ENCODE results near the gene AHCYL2. TPM values are rescaled to one million over a fixed set of nuclear protein-coding genes. Genes with fewer than 3 reads are reported as not detected.

AHCYL2 gene
- total RNA-seq, 1 experiment from 2014 or later = 25.6 TPM

DNA sequence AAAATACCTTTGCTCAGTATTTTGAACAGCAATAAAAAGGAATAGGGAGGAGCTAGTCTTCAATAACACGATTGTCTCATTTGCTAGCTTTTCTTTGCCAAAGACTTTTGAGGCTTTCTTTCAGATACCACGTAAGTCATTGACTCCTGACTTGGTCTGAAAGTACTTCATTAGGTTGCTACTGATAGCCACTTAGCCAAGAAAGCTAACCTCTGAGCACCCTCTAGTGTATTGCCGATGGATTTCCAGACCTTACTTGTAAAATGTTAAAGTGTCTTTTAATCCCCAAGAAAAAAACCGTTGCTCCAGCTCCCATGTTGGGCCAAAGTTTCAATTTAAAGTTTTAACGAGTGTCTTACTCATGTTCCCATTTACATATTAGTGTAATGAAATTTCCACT, 146.0 kb downstream of the AHCYL2 start:
- peak; percentile 10; the same call in 1 of the 2 replicates for ATAC-seq
- Mint-ChIP-seq H3K36me3 (no peaks in the 10 kb centered on the region), H3K27ac (0 out of 2 replicates have a peak overlapping the region, but pooled peaks have one; percentile 22), H3K4me1 (peaks cover 60% of the 10 kb centered on the region), H3K4me3 (no peak overlapping the region), H3K27me3 (ENCODE audit: low read depth) (no peaks in the 10 kb centered on the region), H3K9me3 (no peaks in the 10 kb centered on the region)
- no peak for TF ChIP-seq ZNF232 (CRISPR knock-in tag; IDR thresholded peaks at IDR 0.05)
- DNase-seq (ENCODE audit: low spot score) = no peak
- CTCF ChIA-PET = interaction anchor here (0.8 to 2.2 kb wide), 12 partner anchors 9 to 280 kb away, joined by 3 to 14 read pairs (median 6); partner anchors contain the start of gene STRIP2
- POLR2A ChIA-PET = no interaction called here

DNA sequence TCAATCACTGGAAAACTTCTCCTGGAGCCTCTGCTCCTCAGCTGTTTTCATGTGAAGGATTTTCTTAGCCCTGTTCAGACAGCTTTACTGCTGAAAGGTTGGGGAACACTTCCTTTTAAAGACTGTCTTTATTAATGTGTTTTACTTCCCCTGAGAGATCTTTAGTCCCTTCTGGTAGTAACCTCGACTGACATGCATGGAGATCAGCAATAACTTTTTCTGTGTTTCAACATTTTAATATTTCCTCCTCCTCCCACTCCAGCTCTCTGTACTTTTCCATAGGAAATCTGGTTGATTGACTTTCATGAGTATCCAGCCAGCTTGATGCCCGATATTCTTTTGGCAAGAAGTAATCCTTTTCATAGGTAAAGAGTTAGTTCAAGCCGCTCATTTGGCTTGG, 146.7 kb downstream of the AHCYL2 start:
- Mint-ChIP-seq H3K4me1 (peaks cover 66% of the 10 kb centered on the region), H3K27me3 (ENCODE audit: low read depth) (no peaks in the 10 kb centered on the region)
- CTCF ChIA-PET = interaction anchor here (1.0 to 2.2 kb wide), 7 partner anchors 9 to 161 kb away, joined by 5 to 14 read pairs (median 6); partner anchors contain the start of gene STRIP2

More for the DNA sequence above, 146.7 kb downstream of the AHCYL2 start:
- Mint-ChIP-seq H3K9me3 (no peaks in the 10 kb centered on the region), H3K36me3 (no peaks in the 10 kb centered on the region), H3K27ac (no peak overlapping the region), H3K4me3 (no peak overlapping the region)
- TF ChIP-seq OVOL2 (CRISPR knock-in tag; IDR thresholded peaks at IDR 0.05; ENCODE audit: borderline replicate concordance) (no peak), RORB (CRISPR knock-in tag; IDR thresholded peaks at IDR 0.05) (no peak), GTF2I (CRISPR knock-in tag; conservative IDR thresholded peaks at IDR 0.05) (no peak), NR1H2 (CRISPR knock-in tag; IDR thresholded peaks at IDR 0.05) (no peak), ZNF263 (CRISPR knock-in tag; IDR thresholded peaks at IDR 0.05; ENCODE audit: low read depth) (no peak), SP1 (CRISPR knock-in tag; conservative IDR thresholded peaks at IDR 0.05) (no peak), ARID4B (CRISPR knock-in tag; IDR thresholded peaks at IDR 0.05; ENCODE audit: borderline replicate concordance) (no peak)
- TF ChIP-seq, protein P1, sequence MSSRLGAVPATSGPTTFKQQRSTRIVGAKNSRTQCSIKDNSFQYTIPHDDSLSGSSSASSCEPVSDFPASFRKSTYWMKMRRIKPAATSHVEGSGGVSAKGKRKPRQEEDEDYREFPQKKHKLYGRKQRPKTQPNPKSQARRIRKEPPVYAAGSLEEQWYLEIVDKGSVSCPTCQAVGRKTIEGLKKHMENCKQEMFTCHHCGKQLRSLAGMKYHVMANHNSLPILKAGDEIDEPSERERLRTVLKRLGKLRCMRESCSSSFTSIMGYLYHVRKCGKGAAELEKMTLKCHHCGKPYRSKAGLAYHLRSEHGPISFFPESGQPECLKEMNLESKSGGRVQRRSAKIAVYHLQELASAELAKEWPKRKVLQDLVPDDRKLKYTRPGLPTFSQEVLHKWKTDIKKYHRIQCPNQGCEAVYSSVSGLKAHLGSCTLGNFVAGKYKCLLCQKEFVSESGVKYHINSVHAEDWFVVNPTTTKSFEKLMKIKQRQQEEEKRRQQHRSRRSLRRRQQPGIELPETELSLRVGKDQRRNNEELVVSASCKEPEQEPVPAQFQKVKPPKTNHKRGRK (CRISPR knock-in tag; IDR thresholded peaks at IDR 0.05; ENCODE audit: borderline replicate concordance) = no peak
- TF ChIP-seq, protein P2, sequence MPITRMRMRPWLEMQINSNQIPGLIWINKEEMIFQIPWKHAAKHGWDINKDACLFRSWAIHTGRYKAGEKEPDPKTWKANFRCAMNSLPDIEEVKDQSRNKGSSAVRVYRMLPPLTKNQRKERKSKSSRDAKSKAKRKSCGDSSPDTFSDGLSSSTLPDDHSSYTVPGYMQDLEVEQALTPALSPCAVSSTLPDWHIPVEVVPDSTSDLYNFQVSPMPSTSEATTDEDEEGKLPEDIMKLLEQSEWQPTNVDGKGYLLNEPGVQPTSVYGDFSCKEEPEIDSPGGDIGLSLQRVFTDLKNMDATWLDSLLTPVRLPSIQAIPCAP (CRISPR knock-in tag; IDR thresholded peaks at IDR 0.05) = no peak
- TF ChIP-seq, protein P3, sequence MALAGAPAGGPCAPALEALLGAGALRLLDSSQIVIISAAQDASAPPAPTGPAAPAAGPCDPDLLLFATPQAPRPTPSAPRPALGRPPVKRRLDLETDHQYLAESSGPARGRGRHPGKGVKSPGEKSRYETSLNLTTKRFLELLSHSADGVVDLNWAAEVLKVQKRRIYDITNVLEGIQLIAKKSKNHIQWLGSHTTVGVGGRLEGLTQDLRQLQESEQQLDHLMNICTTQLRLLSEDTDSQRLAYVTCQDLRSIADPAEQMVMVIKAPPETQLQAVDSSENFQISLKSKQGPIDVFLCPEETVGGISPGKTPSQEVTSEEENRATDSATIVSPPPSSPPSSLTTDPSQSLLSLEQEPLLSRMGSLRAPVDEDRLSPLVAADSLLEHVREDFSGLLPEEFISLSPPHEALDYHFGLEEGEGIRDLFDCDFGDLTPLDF (CRISPR knock-in tag; IDR thresholded peaks at IDR 0.05) = no peak
- TF ChIP-seq, protein P4, sequence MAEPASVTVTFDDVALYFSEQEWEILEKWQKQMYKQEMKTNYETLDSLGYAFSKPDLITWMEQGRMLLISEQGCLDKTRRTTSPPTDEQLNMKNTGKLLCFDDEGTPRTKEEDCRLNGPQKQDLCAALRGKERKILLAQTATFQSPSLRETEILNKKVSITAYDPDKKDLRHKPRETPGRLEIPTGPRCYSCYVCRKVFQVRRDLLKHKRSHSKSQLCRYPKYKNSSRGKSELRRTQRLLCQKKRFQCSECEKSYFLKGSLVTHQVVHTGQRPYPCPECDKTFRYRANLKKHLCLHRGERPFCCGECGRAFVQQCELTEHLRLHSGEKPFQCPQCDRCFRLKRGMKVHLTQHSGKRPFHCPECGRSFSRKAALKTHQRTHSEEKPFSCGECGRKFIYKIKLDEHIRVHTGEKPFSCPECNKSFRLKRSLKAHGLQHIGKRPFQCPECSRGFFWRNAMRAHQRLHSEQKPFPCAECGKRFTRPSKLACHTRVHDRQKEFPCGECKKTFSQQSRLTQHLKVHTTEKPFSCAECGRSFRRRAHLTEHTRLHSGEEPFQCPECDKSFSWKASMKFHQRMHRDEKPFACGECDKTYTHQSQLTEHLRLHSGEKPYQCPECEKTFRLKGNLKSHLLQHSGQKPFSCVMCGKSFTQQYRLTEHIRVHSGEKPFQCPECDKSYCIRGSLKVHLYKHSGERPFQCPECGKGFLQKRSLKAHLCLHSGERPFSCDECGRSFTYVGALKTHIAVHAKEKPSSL (CRISPR knock-in tag; conservative IDR thresholded peaks at IDR 0.05) = no peak
- POLR2A ChIA-PET = no interaction called here
- ATAC-seq (no peak), DNase-seq (ENCODE audit: low spot score) (no peak)
